22Rv1 (cell line): ENCODE measurements around the gene CASTOR1.

Experiments
- ZFX ChIP-seq: fragments of 450-650 bp; IDR thresholded peaks from 2 replicates; pipeline ENCODE4 v1.6.1; 2017; ENCODE audit warnings: antibody characterized with exemption, borderline replicate concordance
- TF ChIP-seq, protein P1 (sequence below): fragments of 450-650 bp; IDR thresholded peaks from 2 replicates; pipeline ENCODE4 v1.5.1; 2017; ENCODE audit warnings: mild to moderate bottlenecking

DNA sequence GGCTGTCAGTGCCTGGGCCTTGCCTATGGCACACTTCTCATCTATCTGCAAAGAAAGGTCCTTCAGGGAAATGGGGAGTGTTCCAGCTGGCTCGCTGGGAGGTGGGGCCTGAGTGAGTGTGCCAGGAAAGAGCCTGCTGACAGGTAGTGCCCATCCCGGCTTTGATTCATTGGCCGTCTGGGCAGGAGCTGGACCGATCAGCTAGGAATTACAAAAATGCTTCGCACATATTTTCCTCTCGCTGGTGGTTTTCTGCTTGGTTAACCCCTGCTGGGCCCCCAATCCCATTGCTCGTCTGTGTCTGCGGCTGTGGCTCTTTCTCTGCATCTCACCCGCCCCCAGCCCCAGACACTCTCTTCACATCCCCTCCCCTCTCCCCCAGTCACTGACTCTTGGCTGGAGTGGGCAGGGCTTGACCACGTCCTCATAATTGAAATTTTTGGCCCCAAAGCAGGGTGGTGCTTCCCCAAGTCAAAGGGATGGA, 53.6 kb downstream of the CASTOR1 start:
- TF ChIP-seq, protein P1, sequence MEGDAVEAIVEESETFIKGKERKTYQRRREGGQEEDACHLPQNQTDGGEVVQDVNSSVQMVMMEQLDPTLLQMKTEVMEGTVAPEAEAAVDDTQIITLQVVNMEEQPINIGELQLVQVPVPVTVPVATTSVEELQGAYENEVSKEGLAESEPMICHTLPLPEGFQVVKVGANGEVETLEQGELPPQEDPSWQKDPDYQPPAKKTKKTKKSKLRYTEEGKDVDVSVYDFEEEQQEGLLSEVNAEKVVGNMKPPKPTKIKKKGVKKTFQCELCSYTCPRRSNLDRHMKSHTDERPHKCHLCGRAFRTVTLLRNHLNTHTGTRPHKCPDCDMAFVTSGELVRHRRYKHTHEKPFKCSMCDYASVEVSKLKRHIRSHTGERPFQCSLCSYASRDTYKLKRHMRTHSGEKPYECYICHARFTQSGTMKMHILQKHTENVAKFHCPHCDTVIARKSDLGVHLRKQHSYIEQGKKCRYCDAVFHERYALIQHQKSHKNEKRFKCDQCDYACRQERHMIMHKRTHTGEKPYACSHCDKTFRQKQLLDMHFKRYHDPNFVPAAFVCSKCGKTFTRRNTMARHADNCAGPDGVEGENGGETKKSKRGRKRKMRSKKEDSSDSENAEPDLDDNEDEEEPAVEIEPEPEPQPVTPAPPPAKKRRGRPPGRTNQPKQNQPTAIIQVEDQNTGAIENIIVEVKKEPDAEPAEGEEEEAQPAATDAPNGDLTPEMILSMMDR, result no peak
- TF ChIP-seq ZFX, result no peak
